PC-9 (cell line): Measurements from ENCODE around the gene TM9SF1.

ENCODE experiments used
- EZH2 ChIP-seq: fragments of 200-600 bp; sonication (generic); IDR thresholded peaks from 2 replicates; pipeline ENCODE4 v1.8.0; 2017; ENCODE audit warnings: antibody characterized with exemption, low read depth
- TF ChIP-seq, protein P1 (sequence below): fragments of 200-600 bp; sonication (generic); conservative IDR thresholded peaks from 2 replicates; pipeline ENCODE4 v1.6.1; 2017; ENCODE audit warnings: mixed run types, antibody characterized with exemption, mild to moderate bottlenecking, moderate library complexity

DNA sequence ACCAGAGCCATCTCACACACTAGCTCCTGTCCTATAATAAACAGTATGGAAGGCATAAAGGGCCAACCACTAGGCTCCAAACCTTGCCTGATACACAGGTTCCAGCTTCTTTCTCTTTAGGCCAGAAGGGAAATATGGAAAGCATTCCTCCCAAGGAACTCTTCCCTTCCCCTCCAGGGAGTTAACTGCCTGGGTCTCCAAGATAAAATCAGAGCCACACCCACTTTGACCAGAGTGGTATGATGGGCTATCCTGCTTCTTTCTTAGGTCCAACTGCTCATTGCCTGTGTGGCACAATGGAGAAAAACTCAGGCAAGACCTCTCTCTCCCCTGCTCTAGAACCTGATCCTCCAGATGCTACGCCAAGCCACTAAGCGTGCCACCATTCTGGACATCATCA is 12.4 kb upstream of the TM9SF1 start:
- no peak for TF ChIP-seq EZH2
- TF ChIP-seq, protein P1, sequence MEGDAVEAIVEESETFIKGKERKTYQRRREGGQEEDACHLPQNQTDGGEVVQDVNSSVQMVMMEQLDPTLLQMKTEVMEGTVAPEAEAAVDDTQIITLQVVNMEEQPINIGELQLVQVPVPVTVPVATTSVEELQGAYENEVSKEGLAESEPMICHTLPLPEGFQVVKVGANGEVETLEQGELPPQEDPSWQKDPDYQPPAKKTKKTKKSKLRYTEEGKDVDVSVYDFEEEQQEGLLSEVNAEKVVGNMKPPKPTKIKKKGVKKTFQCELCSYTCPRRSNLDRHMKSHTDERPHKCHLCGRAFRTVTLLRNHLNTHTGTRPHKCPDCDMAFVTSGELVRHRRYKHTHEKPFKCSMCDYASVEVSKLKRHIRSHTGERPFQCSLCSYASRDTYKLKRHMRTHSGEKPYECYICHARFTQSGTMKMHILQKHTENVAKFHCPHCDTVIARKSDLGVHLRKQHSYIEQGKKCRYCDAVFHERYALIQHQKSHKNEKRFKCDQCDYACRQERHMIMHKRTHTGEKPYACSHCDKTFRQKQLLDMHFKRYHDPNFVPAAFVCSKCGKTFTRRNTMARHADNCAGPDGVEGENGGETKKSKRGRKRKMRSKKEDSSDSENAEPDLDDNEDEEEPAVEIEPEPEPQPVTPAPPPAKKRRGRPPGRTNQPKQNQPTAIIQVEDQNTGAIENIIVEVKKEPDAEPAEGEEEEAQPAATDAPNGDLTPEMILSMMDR = no peak
